Measurements from ENCODE around the gene ANTKMT.

DNA sequence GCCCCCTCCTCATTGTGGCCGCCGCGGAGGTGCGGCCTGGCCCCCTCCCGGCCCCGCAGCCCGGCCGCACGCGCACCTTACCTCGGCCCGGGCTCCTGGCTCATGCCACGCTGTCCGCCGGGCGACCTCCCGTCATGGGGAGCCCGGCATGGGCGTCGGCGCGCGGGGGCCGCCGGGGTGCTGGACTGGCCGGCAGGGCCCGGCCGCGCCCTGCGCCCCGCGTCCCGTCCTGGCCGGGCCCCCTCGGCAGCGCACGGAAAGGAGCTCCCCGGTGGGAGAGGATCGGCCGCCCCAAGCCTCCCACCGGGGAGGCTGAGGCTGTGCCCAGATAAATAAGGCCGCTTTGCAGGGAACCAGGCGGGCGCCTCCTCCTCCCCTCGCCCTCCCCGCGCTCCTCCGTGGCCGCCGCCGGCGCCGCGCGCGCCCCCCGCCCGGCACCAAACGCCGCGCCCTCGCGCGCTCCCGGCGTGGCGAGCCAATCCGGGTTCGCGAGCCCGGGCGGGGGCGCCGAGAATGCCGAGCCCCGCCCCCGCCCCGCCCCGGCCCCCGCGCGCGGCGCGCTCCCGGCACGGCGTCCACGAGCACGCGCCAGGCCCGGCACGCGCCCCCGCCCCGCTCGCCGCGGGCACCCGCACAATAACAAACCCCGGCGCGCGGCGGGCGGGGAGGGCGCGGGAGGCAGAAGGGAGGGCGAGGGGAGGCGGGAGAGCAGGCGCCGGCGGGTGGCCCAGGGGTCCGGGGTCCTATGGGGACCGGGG lies 15.3 kb upstream of the ANTKMT start, which contains the start of gene FBXL16:
- TF ChIP-seq, protein P1, sequence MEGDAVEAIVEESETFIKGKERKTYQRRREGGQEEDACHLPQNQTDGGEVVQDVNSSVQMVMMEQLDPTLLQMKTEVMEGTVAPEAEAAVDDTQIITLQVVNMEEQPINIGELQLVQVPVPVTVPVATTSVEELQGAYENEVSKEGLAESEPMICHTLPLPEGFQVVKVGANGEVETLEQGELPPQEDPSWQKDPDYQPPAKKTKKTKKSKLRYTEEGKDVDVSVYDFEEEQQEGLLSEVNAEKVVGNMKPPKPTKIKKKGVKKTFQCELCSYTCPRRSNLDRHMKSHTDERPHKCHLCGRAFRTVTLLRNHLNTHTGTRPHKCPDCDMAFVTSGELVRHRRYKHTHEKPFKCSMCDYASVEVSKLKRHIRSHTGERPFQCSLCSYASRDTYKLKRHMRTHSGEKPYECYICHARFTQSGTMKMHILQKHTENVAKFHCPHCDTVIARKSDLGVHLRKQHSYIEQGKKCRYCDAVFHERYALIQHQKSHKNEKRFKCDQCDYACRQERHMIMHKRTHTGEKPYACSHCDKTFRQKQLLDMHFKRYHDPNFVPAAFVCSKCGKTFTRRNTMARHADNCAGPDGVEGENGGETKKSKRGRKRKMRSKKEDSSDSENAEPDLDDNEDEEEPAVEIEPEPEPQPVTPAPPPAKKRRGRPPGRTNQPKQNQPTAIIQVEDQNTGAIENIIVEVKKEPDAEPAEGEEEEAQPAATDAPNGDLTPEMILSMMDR (IDR thresholded peaks at IDR 0.05), result no peak
- TF ChIP-seq POLR2AphosphoS5 (IDR thresholded peaks at IDR 0.05), result no peak
